NCI-H1105 (cell line): ENCODE data around the gene TXNDC5.

ENCODE experiments used
- DNase-seq: peaks from one replicate; lab custom pipeline; 2025; lab: John Stamatoyannopoulos, UW

TXNDC5 gene

DNA sequence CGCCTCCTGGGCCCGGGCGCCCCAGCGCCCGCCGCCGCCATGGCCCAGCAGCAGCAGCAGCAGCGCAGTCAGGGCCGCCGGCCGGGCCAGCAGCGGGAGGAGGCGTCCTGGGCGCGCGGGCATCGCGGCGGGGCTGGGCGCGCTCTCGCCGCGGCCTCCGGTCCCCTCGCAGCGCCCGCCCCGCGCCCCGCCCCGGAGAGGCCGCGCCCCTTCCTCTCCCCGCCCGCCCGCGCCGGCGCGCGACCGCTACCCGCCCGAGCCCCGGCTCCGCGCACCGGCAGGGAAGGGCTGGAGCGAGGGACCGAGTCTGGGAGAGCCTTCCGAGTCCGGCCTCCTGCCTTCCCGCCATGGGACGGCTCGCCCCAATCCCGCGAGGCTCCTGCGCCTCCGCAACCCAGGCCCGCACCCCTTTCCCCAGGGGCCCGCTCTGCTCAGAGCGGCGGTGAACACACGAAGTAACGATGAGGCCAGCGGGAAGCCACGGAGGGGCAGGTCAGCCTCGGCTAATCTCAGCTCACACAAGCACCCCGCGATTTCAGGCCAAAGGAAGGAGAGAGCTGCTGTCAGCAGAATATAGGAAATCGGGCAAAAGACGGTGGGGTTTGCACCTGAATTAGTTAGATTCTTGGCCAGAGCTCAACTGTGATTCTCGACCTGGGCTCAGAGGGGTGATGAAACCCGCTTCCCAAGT is at the start of gene TXNDC5:
TSS of gene TXNDC5 (minus strand) at position 135 of the 691 bp plus-strand sequence. CDS start at position 123, 12 bp downstream.
- peak; percentile 56 for DNase-seq

DNA sequence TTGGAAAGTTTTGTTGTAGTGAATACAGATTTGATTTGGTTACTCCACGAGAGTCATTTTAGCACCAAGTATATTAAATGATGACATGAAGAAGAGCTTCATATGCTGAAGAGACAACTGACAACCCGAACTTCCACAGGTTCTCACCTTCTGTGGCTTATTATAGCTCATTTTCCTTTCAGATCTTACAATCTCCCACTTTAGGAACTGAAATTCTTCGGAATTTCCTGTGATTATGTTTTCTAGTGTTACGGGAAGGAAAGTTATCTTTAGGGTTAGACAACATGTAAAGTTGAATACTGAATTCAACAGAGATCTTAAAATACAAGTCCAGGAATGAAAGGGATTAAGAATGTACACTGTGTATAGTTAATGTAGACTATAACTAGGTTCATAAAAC is 49.6 kb upstream of the TXNDC5 start:
- DNase-seq: no peak

DNA sequence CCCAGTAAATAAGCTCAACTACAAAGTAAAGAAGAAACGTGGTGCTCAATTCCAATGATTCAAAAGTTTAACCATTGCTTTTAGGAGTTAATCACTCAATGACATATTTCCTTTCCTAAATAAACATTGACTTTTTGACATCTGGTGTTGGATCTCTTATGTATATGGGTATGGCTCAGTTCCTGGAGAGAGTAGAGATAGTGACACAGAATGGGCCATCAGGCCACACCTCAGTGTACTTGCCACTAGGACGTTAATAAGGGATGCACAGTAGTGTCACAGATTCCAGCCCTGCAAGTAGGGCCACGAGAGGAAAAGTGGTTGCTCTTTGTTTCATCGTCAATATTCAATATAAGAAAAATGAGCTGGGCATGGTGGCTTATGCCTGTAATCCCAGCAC is 48.9 kb upstream of the TXNDC5 start:
- no peak for DNase-seq

DNA sequence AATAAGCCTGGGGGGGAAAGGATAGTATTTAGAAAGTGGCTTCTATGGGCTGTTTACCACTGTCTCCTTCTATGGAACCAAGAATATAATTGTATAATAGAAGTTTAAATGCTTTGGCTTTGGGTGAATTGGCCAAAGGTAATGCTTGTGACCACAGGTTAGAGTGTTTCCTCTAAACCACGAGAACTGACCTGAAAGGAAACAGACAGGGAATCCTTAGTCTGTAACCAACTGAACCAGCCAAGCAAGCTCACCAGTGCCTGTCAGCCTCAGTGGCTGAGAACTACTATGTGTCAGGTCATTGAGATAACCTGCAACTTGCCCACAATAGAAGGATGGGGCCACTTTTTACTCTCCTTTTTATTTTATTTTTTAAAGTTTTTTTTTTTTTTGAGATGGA is 47.9 kb upstream of the TXNDC5 start:
- DNase-seq: no peak

DNA sequence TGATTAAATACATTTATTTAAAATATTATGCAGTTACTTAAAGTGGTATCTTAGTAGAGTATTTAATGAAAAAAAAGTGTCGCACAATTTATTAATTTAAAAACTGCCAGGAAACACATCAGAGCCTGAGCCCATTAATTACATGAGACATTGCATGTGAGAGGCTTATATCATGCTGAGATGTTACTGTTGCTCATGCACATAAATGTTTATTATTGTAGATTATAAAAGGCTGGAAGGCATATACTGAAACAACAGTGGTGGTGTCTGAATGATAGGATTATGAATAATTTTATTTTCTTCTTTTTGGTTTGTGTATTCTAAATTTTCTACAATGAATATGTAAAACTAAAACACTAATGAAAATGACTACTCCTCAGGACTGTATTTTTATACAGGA is 45.7 kb upstream of the TXNDC5 start:
- DNase-seq: no peak

DNA sequence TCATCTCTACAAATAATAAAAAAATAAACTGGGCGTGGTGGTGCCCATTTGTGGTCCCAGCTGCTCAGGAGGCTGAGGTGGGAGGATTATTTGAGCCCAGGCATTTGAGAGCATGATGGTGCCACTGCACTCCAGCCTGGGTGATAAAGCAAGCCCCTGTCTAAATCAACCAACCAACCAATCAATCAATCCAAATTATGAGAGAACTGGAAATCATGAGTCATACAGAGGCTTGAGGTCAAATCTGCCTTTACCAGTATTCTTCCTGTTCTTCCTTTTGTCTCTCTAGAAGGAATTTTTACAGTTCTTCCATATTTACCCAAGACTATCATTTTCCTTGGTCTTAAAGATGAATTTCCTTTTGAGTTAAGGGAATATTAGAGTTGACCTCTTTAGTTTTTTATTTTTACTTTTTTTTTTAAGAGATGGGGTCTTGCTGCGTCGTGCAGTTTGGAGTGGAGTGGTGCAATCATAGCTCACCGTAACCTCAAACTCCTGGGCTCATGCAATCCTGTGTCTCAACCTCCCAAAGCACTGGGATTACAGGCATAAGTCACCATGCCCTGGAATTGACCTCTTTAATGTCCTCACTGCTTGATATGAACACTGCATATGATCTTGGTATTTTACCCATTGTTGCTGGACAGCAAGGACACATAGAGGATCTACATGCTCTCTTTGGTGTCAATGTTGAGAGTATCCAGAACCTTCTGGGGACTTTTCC is 44.1 kb upstream of the TXNDC5 start:
- no peak for DNase-seq

DNA sequence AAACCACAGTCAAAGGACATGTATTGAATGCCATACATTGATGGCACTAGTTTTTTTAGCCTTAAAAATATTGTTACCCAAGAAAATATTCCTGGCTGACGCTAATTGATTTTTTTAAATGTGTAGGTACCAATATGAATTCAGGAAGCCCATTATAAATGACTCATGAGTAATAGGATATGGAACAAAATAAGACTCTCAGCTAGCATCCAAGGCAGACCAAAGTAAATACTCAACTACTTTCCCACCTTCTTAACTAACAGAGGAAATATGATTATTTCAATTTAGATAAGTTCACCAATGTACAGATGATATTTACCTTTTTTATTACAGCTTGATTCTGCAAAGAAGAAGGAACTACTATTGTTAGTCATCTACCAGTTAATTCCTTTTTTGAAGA is 43.2 kb upstream of the TXNDC5 start:
- no peak for DNase-seq

DNA sequence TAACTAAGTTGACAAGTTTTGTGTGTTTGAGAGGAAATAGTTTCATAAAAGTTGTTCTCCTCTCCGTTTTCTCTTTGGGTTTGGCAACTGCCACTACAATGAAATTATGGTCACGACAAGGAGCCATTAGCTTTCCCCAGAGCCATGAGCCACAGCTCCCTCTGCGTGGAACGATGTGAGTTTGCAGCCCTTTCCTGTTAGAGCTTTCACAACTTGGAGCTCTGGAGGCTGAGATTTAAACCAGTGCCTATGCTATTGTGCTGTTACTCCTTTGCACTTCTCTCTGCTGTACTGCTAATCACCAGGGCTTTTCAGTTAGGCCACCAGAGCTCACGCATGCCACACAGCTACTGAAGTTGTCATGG is 29.3 kb upstream of the TXNDC5 start:
- no peak for DNase-seq

DNA sequence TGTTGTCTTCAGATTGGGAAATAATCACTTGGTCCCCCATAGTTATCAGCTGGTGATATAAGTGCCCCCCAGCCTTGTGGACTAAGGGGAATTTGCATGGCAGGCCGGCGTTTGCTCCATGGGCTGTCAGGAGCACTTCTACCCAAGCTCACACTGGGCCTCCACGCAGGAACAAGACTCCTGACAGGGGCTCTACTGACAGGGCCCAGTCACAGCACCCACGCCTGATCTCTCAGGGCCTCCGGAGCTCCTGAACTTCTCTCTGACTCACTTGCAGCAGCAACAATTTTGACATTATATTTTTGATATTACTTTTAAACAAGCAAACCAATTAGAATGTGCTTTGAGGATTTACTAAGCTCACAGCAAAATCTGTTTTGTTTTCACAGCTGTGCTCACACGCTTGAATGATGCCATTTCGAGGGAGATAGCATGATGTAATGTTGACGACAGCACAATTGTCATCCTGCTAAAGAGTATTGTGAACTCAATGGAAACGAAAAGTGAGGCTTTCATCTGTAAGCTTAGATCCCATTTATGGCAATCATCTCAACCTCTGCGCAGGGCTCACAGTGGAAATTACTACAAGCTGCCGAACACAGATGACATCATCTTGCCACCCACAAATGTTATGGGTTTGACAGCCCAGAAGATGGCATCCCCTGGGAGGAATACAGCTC is 28.7 kb upstream of the TXNDC5 start:
- no peak for DNase-seq

DNA sequence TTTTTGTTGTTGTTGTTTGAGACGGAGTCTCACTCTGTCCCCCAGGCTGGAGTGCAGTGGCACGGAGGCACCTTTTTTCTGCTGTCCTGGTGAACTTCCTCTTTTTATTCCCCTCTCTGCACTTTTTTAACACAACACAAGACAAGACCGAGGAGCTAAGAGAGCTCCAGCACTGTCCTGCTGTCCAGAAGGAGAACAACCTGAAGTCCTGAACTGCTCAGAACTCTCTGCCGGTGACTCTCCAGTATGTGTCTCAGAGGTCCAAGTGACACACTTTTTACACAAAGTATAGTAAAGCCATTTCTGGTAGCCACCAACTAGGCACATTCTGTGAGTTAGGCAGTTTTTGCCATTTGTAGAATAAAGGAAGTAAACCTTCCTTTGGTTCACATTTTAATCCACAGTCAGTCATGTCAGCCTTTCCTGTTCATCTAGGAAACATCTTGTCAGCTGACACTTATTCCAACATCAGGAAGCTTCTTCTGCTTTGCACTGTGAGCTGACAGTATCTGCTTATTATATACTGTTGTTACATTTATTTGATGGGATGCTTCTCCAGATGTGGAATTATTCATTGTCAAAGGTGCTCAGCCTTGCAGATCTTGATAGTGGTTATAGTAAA is 28.1 kb upstream of the TXNDC5 start:
- DNase-seq: no peak

DNA sequence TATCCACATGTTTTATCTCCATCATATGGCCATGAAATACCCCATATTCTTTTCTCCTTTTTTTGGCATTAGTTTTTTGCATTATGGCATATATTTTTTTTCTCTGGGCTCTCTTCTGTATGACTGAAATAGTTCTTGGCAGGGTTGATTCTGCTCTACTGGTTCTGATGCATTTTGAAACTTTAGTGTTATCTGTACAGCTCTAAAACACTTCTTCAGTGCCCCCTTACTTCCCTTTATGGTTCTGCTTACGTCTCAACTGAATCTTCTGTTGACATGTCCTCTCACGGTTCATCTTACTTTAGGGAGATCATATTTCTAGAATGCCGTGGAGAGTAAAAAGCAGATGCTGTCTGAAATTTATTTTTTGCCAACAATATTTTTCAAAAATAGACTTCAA is 23.2 kb upstream of the TXNDC5 start:
- DNase-seq: no peak

DNA sequence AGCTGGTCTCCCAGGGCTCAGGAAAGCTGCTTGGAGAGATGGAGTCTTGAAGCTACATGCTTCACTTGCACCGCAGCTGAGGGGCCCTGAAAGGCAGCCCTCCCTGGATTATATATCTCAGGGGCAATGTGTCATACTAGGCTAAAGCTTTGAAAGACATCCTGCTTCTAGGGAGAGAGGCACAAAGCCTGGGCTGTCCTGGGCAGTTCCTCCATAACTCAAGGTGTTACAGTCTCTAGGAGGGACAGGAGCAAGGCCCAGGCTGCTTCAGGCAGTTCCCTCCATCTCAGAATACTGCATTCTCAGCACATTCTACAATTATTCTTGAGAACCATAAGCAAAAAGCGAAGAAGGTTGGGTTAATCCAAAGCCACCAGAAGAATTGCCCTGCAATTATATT is 22.0 kb upstream of the TXNDC5 start:
- no peak for DNase-seq

DNA sequence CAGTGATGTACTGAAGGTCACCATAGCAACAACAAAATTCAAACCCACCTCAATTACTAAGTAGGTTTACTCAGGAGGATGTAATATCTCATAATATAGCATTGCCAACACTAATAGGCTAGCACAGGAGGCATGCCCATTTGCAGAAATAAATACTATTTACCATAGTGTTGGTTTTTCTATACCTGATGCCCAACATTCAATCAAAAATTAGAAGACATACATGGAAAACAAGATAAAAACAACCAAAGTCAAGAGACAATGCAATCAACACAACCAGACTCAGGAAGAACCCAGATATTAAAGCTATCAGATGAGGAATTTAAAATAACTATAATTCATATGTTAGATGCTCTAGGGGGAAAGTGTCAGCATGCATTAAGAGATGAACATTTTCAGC is 14.3 kb upstream of the TXNDC5 start:
- no peak for DNase-seq

DNA sequence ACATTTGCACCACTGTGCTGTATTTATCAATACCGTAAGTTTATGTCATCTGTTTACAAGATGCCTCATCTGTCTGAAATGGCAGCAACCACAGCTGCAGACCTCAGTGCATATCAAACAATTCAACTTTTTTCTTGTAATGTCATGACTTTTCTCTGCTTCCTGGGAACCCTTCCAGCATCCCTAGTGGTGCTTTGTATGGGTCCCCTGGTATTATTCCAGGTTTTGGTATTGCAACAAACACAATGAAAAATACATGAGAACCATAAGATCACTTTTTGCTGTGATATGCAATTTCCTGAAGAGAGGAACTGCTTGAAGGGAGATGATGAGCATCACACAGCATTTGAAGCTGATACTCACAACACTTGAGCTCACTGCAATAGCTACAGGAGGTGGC is 12.0 kb upstream of the TXNDC5 start:
- no peak for DNase-seq

DNA sequence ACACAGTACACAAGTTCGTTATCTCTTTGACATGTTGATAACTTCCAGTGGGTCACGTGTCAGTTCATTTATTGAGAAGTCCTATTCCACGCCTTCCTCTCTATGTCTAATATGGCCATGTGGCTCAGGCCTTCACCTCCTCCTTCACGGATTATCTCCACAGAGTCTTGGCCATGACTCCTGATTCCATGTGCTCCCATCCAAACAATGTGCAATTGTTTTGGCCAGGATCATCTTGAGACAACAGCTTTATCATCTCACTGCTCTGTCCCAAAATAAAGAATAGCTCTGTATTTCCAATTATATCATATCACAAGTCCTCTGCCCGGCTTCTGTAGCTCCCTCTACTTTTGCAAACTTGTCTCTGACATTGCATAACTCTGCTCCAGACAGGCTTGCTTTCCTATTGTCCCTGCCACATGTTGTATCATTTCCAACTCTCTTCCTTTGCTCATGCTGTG is 11.1 kb upstream of the TXNDC5 start:
- DNase-seq: no peak

DNA sequence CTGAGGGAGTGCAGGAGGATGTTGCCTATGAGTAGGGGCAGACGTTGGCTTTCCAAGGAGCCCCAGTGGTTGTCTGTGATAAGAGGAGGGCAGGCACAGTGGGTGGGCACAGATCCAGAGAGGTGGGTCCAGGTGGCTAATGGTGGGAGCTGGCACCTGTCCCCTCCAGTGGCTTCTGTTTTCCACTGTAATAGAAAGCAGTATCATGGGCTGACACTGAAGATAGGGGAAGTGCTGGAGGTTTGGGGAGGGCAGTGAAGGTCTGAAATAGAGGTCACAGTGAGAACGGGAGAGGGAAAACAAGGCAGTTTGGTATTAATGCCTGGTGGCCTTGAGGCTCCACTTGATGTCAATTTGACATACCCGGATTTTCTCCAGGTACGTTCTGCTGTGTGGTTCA is 10.5 kb upstream of the TXNDC5 start:
- no peak for DNase-seq

DNA sequence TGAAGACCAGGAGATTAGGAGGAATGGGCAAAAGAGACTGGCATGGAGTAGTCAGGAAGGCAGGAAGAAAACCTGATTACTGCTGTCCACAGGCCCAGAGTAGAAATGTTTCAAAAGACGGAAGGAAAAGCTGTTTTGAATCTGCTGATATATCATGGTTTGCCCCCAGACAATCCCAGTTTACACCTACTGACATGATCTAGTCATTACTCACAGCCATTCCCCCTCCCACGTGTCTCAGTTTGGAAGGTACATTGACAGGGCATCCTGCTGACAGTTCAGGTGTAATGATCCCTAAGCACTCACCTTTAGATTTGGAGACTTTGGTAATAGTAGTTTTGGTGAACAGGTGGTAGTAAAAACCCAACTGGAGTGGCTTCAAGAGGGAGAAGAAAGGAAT is 9.8 kb upstream of the TXNDC5 start:
- DNase-seq: no peak

DNA sequence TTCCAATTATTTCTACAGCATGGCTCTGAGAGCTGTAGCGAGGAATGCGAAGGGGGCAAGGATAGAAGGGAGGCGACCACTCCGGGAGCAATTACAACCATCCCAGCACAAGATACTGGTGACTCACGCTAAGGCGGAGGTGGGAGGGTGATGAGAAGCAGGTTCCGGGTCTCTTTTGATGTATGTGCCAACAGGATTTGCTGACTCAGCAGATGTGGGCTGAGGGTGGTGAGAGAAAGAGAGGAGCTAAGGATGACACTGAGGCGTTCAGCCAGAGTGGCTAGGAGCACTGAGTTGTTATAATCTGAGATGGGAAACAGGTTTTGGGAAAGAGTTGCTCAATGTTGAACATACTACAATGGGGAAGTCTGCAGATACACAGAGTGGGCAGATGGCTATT is 9.3 kb upstream of the TXNDC5 start:
- no peak for DNase-seq

DNA sequence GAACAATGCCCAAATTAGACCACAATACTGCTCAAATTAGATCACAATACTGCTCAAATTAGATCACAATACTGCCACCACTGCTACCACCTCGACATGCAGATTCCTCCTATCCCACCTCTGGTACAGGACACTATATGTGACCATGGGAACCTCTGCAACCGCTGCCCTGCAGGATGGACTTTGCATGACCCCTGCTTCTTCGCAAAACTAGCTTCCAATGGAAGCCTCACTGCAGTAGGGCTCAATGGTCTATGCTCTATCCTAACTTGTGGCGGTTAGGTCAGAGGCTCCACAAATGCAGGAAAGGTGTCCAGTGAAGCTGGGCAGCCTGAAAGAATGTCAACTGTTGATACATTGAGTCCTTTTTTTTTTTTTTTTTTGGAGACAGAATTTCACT is 7.8 kb upstream of the TXNDC5 start:
- no peak for DNase-seq

DNA sequence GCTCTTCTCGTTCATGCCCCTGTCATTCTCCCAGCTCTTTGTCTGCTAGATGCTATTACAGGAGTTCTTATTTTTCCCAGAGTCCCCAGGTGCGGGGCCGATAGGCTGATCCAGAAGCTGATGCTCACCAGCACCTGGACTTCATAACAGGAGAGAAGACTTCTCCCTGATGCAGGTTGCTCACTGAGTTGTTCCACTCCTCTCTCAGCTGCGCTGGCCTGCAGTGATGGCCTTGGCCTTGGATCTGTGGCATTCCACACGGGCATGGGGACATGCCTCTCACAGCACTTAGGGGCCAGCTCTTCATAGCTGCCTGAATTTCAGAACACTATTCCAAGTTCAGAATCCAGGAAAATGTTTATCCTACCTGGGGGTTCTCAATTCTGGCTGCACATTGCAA is 7.1 kb upstream of the TXNDC5 start:
- no peak for DNase-seq

DNA sequence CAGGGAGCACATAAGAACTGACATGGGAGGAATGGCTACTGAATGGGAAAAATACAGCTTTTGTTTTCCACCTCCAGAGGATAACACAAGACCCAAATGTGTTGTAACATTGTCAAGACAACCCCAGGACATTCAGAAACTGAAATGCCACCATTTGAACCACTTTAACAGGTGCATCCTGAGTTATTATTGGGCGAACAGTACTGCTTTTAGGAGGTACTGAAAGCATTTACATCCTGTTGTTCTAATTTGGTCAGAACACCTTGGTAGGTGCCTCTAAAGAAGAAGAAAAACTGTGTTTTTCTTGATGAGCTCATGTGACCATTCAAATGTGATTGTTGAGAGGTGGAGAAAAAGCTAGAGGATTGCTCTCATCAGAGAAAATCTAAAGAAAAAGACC is 6.4 kb upstream of the TXNDC5 start:
- no peak for DNase-seq

DNA sequence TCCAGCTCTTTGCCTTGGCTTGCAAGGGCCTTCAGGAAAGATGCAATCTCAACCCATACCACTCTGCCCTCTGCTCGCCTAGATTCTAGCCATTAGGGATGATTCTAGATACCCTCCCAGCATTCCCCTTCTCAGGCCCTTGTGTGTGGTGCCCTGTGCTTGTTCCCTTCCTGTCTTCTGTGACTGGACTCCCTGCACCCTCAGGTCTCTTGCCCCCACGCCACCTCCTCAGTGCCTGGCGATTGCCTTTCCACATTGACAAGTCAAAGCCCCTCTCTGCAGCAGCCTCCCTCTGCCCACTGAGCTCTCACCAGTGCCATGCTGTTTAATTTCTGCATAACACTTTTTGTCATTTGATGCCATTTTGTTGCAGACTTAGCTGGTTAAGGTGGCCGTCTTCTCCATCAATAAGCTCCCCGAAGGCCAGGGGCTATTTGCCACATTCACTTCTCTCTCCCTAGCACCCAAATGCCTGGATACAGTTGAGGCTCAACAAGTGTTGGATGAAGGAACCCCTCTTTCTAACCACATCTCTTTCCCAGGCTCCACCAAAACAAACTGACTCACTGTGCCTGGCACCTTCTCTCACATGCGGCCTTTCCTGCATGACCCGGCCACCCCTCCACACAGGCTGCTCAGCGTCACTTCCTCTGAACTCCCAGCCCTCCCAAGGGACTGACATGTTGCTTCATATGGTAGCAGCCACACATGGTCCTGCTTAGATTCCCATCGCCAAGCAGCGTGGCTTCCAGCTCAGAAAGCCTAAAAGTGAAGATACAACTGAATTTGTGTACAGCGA is 4.6 kb upstream of the TXNDC5 start:
- no peak for DNase-seq
